HG02938 (cell line): ENCODE results near the gene DBN1.
"Not testable (repeated sequence)": the region's sequence is repeated elsewhere in the genome, so short reads cannot be mapped to it uniquely, and the experiment has no call there.

Experiments used
- ATAC-seq: cut with Tn5 transposase; IDR thresholded peaks from one replicate; pipeline ENCODE4 v1.9.1; 2021; ENCODE audit warnings: mild to moderate bottlenecking, moderate library complexity; ENCODE audit not compliant: unreplicated experiment

DBN1 gene

DNA sequence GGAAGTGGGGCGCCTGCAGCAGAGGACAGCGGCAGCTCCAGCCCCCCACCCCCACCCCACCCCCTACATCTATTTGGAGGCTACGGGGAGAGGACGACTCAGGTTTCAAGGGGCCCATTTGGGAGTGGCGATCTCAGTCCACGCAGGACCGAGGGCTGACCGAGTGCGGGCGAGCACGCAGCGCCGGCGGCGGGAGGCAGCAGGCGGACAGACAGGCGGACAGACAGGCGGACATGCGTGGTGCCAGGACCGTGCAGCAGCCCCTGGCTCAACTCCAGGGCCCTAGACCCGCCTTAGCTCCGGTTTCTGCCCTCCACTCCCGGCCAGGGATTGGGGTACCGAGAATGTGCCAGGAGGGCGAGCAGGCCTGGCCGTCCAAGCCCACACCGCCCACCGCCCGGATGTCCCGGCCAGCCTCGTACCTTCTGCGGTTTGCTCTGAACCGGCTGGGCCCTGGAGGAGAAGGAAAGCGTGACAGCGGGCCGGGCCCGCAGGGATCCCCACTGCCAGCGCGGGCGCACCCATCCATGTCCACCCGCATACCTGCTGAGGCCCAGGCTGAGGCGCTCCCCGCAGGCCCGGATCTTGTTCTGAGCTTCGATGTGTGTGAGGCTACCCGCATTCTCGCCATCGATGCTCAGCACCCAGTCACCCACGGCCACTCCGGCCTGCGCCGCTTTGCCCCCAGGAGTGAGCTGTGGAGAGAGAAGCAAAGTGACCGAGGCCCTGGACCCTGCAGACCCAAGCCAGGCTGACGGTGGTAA lies 18.7 kb upstream of the DBN1 start:
- ATAC-seq, result no peak

DNA sequence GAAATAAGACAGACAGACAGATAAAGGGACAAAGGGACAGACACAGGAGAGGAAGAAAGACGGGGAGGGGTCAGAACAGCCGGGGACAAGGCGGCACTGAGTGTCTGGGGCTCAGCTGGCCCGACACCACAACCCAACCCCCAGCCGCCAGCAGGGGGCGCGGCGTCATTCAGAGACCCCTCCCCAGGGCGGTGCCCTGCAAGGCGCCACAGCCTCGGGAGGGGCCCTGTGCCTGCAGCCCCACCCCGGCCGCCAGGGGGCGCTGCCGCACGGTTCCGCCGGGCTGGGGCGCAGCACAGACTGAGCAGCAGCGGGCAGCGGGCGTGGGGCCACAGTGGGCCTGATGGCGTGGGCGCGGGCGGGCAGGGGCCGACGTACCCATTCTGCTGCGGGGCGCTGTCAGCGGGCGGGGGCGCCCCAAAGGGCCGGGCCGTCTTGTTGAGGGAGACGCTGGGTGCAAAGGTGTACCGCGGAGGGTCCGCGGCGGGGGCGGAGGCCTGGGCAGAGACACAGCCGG lies 18.1 kb upstream of the DBN1 start:
- no peak for ATAC-seq

DNA sequence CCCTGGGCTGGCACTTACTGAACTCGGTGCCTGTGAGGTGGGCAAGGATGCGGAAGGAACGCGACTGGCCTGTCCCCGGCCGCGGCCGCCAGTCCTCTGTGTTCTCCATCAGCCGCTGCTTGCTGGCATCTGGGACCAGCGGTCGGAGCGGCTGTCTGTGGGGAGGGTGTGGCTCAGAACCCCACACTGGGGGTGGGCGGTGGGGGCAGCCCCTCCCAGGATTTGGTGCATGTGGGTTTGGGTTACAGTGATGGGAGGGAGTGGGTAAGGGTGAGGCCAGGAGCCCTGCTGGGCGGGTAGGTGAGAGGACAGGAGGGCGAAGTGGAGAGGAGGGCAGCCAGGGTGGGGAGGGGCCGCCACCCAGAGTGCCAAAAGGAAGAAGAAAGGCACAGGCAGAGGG lies 17.6 kb upstream of the DBN1 start:
- no peak for ATAC-seq

DNA sequence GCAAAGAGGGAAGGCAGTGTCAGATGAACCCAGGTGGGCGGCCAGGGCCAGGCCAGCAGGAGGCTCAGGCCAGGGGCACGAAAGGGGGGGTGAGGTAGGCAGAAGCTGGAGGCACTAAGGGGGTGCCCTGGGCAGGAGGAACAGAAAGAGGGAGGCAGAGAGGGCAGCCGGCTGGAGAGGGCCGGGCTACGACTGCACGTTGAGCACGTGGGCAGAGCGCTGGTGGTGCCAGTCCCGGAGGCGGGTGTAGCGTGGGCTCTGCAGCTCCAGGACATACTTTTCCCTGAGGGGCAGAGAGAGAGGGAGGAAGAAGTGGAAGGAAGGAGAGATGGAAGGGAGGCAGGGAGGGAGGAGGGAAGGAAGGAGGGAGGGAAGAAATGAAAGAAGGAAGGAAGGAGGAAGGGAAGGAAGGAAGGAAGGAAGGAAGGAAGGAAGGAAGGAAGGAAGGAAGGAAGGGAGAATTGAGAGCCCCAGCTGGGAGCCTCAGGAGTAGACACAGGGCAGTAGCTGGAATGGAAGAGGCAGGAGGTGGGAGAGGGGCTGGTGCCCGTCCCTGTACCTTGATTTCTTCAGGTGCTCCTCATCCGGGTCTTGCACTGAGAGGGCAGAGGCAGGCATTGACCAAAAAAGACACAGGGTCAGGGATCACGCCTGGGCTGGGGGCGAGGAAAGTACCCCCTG lies 17.0 kb upstream of the DBN1 start:
- ATAC-seq, result no peak

DNA sequence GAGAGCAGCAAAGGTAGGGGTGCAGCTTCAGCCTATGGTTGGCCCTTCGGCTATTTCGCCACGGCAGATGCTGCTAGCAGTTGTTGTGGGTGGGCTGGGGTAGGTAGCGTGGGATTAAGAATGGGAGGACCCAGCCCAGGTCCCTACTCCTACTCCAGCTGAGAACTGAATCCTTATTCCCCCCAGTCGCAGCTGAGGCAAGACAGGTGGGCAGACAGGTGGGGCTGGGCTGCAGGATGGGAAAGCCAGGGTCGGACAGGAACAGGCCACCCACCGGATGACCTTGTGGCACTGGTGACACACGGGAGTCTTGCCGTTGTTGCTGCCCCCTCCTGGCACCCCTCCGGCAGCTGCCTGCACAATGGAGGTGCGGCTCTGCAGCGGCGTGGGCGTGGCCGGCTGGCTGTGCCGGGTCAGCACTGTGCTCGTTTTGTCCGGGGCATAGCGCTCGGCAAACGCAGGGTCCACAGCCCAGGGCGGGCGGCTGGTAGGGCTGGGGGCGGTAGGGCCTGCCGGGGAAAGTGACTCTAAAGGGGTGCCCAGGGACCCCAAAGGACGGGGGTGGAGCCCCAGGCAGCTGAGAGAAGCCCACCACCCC lies 15.8 kb upstream of the DBN1 start:
- no peak for ATAC-seq

DNA sequence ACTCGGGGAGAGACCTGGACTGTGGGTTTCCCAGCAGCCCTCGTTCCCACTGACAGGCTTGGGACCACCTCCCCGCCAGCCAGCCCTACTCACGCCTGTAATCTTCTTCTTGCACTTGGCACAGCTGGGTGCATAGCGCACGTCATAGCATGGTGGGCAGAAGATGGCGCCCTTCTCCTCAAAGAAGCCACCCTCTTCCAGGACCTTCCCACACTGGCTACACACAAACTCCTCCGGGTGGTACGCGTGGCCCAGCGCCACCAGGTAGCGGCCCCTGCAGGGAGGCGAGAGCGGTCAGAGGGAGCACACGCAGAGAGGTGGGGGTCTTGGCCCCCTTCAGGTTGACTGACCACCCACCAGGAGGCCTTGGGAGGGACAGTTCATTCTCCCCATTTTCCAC lies 14.5 kb upstream of the DBN1 start:
- ATAC-seq, result no peak

DNA sequence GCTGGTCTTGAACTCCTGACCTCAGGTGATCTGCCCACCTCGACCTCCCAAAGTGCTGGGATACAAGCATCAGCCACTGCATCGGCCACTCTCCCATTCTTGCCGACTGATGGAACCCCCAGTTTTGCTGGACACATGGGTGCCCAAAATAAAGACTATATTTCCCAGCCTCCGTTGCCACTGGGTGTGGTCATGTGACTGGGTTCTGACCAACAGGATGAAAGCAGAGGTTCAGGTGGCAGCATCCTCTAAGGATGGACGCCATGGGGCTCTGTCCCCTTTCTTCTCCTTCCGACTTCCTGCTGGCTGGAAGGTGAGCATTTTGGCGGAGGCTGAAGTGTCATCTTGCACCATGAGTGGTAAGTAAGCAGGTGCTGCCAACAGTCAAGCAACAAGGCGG lies 13.7 kb upstream of the DBN1 start:
- no peak for ATAC-seq

DNA sequence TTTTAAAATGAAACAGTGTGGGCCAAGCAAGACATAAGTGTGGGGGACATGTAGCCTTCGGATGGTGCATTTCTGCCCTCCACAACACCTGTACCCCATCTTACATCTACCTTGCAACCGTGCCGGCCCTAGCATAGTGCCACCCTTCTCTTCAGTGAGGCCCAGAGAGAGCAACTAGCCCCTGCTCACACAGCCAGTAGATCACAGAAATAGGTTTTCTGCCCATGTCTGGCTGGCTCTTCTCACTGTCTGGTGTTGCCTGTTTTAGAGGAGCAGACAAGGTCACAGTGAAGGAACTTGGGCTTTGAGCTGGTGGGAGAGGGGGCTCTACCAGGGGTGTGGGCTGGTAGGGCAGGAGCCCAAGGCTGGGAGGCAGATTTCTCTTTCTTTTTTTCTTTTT lies 12.8 kb upstream of the DBN1 start:
- no peak for ATAC-seq

DNA sequence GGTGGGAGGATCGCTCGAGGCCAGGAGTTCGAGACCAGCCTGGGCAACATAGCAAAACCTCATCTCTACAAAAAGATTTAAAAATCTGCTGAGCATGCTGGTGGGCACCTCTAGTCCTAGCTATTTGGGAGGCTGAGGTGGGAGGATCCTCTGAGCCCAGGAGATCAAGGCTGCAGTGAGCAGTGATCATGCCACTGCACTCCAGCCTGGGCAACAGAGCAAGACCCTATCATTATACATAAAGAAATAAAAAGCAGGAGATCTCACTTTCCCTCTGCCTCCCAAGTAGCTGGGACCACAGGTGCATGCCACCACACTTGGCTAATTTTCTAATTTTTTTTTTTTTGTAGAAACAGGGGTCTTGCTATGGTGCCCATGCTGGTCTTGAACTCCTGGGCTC lies 12.3 kb upstream of the DBN1 start:
- not testable (repeated sequence) for ATAC-seq

DNA sequence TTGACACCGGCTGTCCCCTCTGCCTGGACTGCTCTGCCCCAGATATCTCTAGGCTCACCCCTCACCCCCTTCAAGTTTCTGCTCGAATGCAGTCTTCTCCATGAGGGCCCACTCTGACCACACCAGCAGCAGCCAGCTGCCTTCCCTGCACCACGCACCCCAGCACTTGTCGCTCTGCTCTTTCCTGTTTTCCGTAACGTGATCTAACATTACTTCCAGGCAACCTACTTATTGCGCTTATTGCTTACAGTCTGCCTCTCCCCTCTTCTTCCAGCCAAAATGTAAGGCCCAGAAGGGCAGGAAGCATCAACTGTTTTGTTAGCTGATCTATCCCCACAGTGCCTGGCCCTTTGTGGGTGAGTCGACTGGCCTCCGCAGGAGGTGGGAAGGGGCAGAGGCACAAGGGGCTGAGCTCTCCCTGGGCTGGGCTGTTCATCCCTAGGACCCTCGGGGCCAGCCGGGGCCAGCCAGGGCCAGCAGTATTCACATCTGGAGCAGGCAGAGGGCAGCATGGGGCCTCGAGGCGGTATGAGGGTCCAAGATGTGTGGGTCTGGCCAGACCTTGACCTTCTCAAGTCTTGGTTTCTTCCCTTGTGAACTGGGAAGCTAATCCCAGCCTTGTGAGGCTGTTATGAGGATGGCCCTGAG lies 11.6 kb upstream of the DBN1 start:
- ATAC-seq, result no peak

DNA sequence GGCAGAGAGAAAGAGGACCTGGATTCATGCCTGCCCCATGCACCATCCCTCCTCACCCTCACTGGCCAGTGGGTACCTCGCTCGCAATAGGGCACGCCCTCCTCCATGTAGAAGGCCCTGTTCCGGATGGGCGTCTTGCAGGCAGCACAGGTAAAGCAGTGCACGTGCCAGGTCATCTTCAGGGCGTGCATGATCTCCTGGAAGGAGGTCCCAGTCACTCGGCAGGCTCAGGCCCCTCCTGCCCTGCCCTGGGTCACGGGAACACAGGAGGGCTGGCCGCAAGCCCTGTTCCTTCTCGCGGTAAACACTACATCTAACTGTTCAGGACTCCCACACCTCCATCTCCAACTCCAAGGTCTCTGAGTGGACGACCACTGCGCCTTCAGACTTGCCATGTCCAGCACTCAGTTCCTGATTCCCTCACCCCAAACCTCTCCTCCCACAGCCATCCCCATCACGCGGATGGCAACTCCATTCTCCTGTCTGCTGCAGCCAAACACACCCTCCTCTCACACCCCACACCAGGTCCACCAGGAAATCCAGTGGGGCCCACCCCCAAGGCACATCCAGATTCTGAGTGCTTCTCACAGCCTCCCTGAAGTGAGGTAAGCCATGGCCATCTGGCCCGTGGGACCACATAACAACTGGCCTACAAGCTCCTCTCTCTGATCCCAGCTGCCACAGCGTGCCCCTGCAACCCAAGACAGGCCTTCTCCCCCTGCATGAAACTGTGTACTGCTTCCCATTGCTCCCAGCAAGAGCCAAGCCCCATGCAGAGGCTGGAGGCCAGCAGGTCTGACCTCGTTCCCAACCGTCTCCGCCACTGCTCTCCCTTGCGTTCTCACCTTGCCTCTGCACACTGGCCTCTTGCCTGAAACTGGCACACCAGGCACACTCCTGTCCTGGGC lies 10.8 kb upstream of the DBN1 start:
- no peak for ATAC-seq

DNA sequence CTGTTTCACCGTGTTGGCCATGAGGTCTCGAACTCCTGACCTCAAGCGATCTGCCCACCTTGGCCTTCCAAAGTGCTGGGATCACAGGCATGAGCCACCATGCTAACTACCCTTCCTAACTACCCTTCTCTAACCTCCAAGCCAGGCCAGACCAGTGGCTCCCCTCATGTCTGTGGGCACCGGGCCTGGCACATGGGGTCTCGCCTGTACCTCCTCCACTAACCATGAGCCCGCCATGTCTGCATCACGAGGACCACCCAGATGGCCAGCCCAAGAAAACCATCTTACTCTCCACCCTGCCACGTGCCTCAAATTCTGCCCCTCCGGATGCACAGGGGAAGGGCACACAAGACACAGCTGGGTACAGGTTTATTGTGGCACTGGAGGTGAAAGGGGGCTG lies 9.6 kb upstream of the DBN1 start:
- no peak for ATAC-seq

DNA sequence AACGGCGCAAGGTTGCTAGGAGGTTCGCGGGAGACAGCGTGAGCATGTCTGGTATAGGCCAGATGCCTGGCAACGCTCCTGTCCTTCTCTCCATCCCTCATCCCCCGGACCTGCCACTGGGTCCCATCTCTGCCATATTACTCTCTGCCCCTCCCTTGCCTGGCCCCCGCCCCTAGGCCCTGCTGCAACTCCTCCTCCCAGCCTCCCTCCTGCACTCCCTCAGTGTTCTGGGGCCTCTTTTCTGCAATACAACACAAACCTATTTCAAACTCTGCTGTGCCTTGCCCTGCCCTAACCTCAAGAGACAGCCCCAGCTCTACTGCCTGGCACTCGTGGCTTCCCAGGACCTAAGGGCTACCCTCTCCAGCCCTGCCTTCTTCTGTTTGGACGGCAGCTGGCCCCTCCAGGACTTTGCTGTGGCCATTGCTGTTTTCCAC lies 8.9 kb upstream of the DBN1 start:
- no peak for ATAC-seq

DNA sequence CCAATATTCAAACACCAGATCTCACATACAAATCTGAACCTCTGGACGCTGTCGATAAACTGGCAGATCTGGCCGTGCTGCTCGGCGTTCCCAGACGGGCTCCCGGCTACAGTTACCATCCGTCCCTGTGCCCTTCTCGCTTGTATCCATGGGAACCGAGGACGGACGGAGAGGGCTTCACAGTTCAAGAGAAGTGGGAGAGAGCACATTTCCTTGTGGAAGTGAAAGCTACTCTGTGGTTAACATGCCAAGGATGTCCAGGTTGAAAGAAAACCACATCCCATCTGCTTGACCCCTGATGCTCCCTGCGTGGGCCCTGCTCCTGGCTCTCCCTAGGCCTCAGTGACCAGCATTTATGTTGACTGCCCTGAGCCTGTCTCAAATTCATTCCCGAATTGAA lies 6.3 kb upstream of the DBN1 start:
- no peak for ATAC-seq

DNA sequence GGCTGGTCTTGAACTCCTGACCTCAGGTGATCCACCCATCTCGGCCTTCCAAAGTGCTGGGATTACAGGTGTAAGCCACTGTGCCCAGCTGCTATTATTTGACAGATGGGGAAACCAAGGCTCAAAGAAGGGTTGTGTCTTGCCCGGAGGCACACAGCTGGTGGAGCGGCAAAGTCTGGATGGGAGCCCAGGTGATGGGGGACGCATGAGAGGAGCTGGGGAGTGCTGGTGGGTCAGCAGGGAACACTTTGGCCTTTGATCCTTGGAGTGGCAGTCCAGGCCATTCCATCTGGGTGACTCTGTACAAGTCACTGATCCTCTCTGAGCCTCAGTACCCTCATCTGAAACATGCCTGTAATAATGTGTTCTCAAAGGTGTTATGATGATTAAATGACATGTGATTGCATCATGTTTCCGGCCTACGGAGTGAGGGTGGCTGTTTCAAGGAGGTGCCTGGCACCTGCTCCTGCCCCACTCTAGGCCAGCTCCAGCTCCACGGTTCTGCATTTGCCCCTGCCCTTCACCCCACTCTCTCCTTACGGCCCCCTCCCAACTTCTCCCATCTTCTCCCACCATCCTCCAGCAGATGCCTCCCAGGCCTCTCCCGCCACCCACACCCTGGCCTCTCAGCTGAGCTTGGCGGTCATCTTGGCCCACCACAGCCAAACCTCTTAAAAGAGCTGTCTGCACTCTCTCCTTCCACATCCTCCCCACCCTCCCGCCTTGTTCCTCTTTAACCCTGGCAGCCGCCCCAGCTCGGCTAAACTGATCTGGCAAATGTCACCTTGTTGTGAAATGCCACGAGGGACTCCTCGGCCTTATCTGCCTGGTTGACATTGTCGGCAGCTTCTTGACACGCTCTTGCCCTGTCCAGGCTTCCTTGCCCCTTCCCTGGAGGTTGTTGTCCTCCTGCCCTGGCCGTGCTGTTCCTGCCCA lies 5.5 kb upstream of the DBN1 start:
- ATAC-seq, result no peak

DNA sequence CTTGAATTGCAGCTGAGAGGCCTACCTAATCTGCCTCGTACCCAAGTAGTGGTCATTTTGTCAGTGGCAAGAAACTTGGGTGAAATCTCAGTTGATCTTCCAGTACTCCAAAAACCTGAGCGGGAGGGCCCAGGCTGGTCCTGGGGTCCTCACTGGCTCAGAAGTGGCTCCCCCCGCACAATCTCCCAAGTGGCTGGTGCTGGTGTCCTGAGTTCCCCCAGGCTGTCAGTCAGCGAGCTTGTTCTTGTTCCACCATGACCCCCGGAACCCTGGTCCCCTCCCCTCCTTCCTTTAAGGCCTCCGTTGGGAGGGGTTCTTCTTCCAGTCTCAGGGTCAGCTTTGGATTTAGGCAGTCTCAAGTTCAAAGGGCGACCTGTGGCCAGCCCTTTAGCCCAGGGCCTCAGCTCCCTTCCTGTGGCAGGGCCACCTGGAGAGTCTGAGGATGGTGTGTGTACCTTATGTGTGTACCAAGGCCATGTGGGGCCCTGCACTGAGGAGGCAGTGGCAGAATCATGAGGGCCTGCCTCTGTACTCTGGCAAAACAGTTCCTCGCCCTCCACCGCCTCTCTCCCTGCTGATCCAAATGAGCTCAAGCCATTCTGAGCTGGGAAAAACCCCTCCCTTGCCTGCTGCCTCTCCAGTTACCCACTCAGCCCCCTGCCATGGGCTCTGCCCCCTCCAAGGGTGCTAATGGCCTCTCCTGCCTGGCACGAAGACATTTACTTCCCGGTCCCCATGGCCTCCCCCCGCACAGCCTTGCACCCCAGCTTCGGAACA lies 4.5 kb upstream of the DBN1 start:
- ATAC-seq, result no peak

DNA sequence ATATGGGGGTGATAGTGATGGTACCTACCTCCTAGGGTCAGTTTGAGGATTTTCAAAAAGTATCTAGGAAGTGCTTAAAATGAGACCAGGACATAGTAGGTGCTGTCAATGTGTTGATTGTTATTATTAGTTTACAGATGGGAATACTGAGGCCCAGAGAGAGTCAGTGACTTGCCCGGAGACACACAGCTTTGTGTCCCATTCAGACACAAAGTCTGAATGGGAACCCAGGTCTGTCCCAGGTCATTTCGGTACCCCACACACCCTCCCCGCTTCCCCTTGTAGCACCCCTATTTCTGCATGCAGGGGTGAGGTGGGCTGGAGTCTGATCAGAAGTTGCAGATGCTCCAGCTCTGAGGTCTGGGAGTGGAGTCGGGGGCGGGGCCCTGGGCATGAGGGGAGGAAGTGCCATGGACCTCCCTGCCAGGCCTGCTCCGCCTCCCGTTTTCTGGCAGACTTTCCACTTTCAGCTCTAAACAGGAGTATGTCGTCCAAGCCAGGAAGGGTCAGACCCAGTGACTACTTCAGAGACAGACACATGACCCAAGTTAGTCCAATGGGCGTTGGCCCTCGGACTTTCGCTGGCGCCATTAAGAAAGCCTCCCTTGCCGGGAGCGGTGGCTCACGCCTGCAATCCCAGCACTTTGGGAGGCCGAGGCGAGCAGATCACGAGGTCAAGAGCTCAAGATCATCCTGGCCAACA lies 3.2 kb upstream of the DBN1 start:
- no peak for ATAC-seq
